Heart left ventricle (tissue), 16 donors: ENCODE measurements around the gene MAN1C1. TPM values are rescaled to one million over a fixed set of nuclear protein-coding genes. Genes with fewer than 3 reads are reported as not detected.
A peak's percentile ranks its signal among the peaks of the same experiment; 100 is the strongest.
"Not testable (repeated sequence)": the region's sequence is repeated elsewhere in the genome, so short reads cannot be mapped to it uniquely, and the experiment has no call there.

ENCODE experiments used
- ATAC-seq, 4 donors: fragments of 200-7000 bp; cut with Tn5 transposase; one replicate each; pipeline ENCODE4 v1.9.1; 2020 to 2022; ENCODE audit warnings: moderate library complexity in 4 of 4, mild to moderate bottlenecking in 3 of 4, moderate number of reproducible peaks in 1 of 4
- DNase-seq, 5 donors: peaks; one replicate each; pipeline ENCODE4 v3.0.0-alpha.2; 2020
- H3K27ac ChIP-seq, 12 donors: fragments of 200-600 bp; sonication (generic) in 4 of 12; one replicate each; pipeline versions ENCODE4 v1.5.0 to v1.8.0; 2016 to 2022; ENCODE audit warnings: mild to moderate bottlenecking in 2 of 12
- H3K27me3 ChIP-seq, 9 donors: fragments of 200-600 bp; sonication (generic) in 2 of 9; one replicate each; pipeline versions ENCODE4 v1.5.1 to v1.8.0; 2016 to 2022; ENCODE audit warnings: mild to moderate bottlenecking in 3 of 9
- H3K36me3 ChIP-seq, 9 donors: fragments of 200-600 bp; sonication (generic) in 2 of 9; one replicate each; pipeline versions ENCODE4 v1.5.0 to v1.8.0; 2018 to 2022; ENCODE audit warnings: mild to moderate bottlenecking in 2 of 9
- H3K4me1 ChIP-seq, 12 donors: fragments of 200-600 bp; sonication (generic) in 4 of 12; one replicate each; pipeline versions ENCODE4 v1.5.0 to v1.8.0; 2016 to 2022; ENCODE audit warnings: mild to moderate bottlenecking in 3 of 12
- H3K4me3 ChIP-seq, 12 donors: fragments of 200-600 bp; sonication (generic) in 4 of 12; one replicate each; pipeline versions ENCODE4 v1.5.0 to v1.8.0; 2017 to 2022; ENCODE audit warnings: mild to moderate bottlenecking in 9 of 12, moderate library complexity in 4 of 12
- H3K9me3 ChIP-seq, 12 donors: fragments of 200-600 bp; sonication (generic) in 4 of 12; one replicate each; pipeline versions ENCODE4 v1.5.0 to v1.8.0; 2016 to 2022; ENCODE audit warnings: mild to moderate bottlenecking in 1 of 12
- POLR2A ChIP-seq, 2 donors: fragments of 450-650 bp; IDR thresholded peaks; one replicate each; pipeline ENCODE4 v1.6.1; 2017; ENCODE audit warnings: antibody characterized with exemption in 2 of 2, mild to moderate bottlenecking in 2 of 2, moderate library complexity in 2 of 2
- WGBS, 4 donors: extraction: QIAGEN DNeasy Blood & Tissue Kit in 2 of 4; methylation state at CpG; one replicate each; pipeline versions ENCODE4 v1.1.5 to v1.1.7; 2013 to 2018; 5-methylcytosine and 5-hydroxymethylcytosine counted together
- intact Hi-C, 10 donors: fragments of 100-400 bp; cut with DNase I; formaldehyde crosslinking; loops; one replicate each; pipeline versions ENCODE4 v1.11.1 to v1.14.2; 2022
- polyA plus RNA-seq, 2 donors: library from polyadenylated mRNA; stranded (reverse); fragments of 200-250 nt; gene quantifications; one replicate each; pipeline ENCODE4 v1.2.3, GENCODE V29; 2013
- total RNA-seq, 9 donors: library from RNA; depleted of rRNA in 2 of 9; stranded (reverse); fragments of >200 nt in 2 of 9; fragmentation: NEBNext Ultra II Directional in 3 of 9; extraction: Animal tissue kit (Norgen Biotek cat#: 25700) in 3 of 9; gene quantifications; one replicate each; pipeline versions ENCODE4 v1.1.0 to v1.2.4, GENCODE V29; 2016 to 2023
- TF ChIP-seq, protein P1 (sequence below), 12 donors: fragments of 200-600 bp; sonication (generic) in 4 of 12; IDR thresholded peaks; one replicate each; pipeline versions ENCODE4 v1.5.0 to v1.8.0; 2018 to 2022; ENCODE audit warnings: antibody characterized with exemption in 12 of 12, mild to moderate bottlenecking in 5 of 12
- donor health status: ischemic (EF 13 %, LVEDD 7.1; RV severe dilation, severe dysfunction).
- donor health status: healthy with polysubstance abuse.
- donor health status: DM: no; HTN: yes; CAD: no.
- donor health status: DM: no; HTN: no; CAD: no.
- donor health status: ischemic (EF 25% LVEDD 6.9; RV normal size, moderate dysfunction).
- donor health status: ischemic (EF 25% LVEDD 5.7; RV mildly dilated, moderate dysfunction).
- donor health status: healthy.
- donor health status: DM: yes; HTN: yes; CAD: no.
- donor health status: ischemic (EF 35%, LVEDD 5.7; RV mildly dilated, moderate dysfunction).
- donor health status: nonischemic (EF 11% LVEDD 7.7; RV severe dilation, severe dysfunction).
- donor health status: DM: yes; HTN: yes; CAD: no.
- donor health status: PGD.
- donor health status: ischemic (EF 29% LVEDD 5.4; RV normal size, mild dysfunction).
- donor health status: nonischemic (EF 23%, LVEDD 6.1; RV moderate dilation, normal function).

MAN1C1 gene
- total and polyA plus RNA-seq, 11 donors: 7.7 to 25.7 (median 14.7) TPM

DNA sequence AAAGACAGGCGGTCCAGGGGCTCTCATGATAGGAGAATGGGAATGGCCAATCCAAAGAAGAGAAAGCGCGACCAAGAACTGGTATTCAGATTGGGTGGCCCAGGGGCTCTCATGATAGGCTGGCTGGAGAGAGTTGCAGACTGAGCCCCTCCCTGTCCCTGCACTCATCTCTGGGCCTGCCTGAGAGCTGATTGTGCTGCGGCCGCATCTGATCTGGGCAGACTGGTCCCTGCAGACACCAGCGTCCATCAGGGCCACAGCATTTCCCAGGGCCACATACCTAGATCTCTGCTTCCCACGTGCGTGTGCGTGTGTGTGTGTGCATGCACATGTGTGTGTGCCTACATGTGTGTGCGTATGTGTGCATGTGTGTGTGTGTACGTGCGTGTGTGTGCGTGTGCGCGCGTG, 30.4 kb upstream of the MAN1C1 start:
- intact Hi-C loops: no loop called here
- Histone ChIP-seq H3K36me3 (no peaks in the 10 kb centered on the region), H3K27me3 (no peaks in the 10 kb centered on the region), H3K4me3 (no peak overlapping the region), H3K9me3 (no peaks in the 10 kb centered on the region), H3K4me1 (peaks cover 0 to 13% (median 8%) of the 10 kb centered on the region in 12 donors), H3K27ac (no peak overlapping the region)
- WGBS, 4 donors: 78 to 97% (median 89%) methylated on average over 3 to 16 of the region's 16 CpGs
- no peak for ATAC-seq
- no peak for TF ChIP-seq POLR2A (IDR thresholded peaks at IDR 0.05)
- TF ChIP-seq, protein P1, sequence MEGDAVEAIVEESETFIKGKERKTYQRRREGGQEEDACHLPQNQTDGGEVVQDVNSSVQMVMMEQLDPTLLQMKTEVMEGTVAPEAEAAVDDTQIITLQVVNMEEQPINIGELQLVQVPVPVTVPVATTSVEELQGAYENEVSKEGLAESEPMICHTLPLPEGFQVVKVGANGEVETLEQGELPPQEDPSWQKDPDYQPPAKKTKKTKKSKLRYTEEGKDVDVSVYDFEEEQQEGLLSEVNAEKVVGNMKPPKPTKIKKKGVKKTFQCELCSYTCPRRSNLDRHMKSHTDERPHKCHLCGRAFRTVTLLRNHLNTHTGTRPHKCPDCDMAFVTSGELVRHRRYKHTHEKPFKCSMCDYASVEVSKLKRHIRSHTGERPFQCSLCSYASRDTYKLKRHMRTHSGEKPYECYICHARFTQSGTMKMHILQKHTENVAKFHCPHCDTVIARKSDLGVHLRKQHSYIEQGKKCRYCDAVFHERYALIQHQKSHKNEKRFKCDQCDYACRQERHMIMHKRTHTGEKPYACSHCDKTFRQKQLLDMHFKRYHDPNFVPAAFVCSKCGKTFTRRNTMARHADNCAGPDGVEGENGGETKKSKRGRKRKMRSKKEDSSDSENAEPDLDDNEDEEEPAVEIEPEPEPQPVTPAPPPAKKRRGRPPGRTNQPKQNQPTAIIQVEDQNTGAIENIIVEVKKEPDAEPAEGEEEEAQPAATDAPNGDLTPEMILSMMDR (IDR thresholded peaks at IDR 0.05): no peak
- DNase-seq: no peak

- DNase-seq (no peak), ATAC-seq (no peak)
- Histone ChIP-seq H3K36me3 (no peaks in the 10 kb centered on the region), H3K27ac (no peak overlapping the region), H3K9me3 (no peaks in the 10 kb centered on the region), H3K4me1 (peaks cover 0 to 13% (median 8%) of the 10 kb centered on the region in 12 donors), H3K4me3 (no peak overlapping the region), H3K27me3 (no peaks in the 10 kb centered on the region)
- 89 to 95% (median 93%) methylated on average over 8 of the region's 8 CpGs for WGBS, 4 donors
- TF ChIP-seq, protein P1 (IDR thresholded peaks at IDR 0.05): no peak
- no peak for TF ChIP-seq POLR2A (IDR thresholded peaks at IDR 0.05)
- intact Hi-C loops: no loop called here
Observed at GRCh38 chr1:25587290-25587689, 29.3 kb upstream of the MAN1C1 start.

DNA sequence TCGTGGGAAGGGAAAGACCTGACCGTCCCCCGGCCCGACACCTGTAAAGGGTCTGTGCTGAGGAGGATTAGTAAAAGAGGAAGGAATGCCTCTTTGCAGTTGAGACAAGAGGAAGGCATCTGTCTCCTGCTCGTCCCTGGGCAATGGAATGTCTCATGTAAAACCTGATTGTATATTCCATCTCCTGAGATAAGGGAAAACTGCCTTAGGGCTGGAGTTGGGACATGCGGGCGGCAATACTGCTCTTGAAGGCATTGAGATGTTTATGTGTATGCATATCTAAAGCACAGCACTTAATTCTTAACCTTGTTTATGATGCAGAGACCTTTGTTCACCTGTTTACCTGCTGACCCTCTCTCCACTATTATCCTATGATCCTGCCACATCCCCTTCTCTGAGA, 28.4 kb upstream of the MAN1C1 start:
- peaks cover 0 to 13% (median 8%) of the 10 kb centered on the region in 12 donors for H3K4me1 ChIP-seq
- intact Hi-C loops, DNase-seq, H3K9me3 ChIP-seq, H3K27ac ChIP-seq, H3K27me3 ChIP-seq, ATAC-seq, H3K4me3 ChIP-seq, H3K36me3 ChIP-seq: not testable (repeated sequence)
- 75 to 92% (median 81%) methylated on average over 7 of the region's 7 CpGs for WGBS, 4 donors

DNA sequence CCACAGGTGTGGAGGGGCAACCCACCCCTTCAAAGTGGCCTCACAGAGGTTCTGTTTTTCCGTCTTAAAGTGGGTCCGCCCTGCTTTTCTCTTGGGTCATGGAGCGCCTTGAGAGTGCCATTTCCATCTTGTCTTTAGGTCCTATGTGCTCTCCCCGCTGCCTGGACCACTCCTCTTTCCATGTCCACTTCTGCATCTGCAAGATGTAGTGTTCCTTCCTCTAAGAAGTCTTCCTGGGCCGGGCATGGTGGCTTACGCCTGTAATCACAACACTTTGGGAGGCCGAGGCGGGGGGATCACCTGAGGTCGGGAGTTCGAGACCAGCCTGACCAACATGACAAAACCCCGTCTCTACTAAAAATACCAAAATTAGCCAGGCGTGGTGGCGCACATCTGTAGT, 27.8 kb upstream of the MAN1C1 start:
- ATAC-seq, intact Hi-C loops, H3K27me3 ChIP-seq, H3K9me3 ChIP-seq, DNase-seq, H3K36me3 ChIP-seq, H3K27ac ChIP-seq, H3K4me3 ChIP-seq: not testable (repeated sequence)
- H3K4me1 ChIP-seq: peaks cover 0 to 13% (median 8%) of the 10 kb centered on the region in 12 donors
- 96 to 98% (median 96%) methylated on average over 13 of the region's 13 CpGs for WGBS, 4 donors

- TF ChIP-seq, protein P1 (IDR thresholded peaks at IDR 0.05): peak in 6 of 12 donors; percentile 9 to 42 (median 18)
- TF ChIP-seq POLR2A (IDR thresholded peaks at IDR 0.05): no peak
- H3K4me3 ChIP-seq: no peak overlapping the region
- intact Hi-C loops: no loop called here
- peaks cover 0 to 13% (median 8%) of the 10 kb centered on the region in 12 donors for H3K4me1 ChIP-seq
- H3K27ac ChIP-seq: no peak overlapping the region
- DNase-seq: peak in 3 of 5 donors; percentile 33 to 46 (median 45)
- H3K9me3 ChIP-seq: no peaks in the 10 kb centered on the region
- WGBS, 4 donors: 54 to 67% (median 57%) methylated on average over 7 to 8 of the region's 8 CpGs
- H3K27me3 ChIP-seq: no peaks in the 10 kb centered on the region
- ATAC-seq: peak; percentile 37 to 55 (median 50)
- H3K36me3 ChIP-seq: no peaks in the 10 kb centered on the region
Observed at GRCh38 chr1:25590096-25590824, 26.3 kb upstream of the MAN1C1 start.
